AG04449 (cell line): ENCODE measurements around the gene BRPF3.

Source experiments
- CTCF ChIA-PET: fragments of 350-600 bp; formaldehyde crosslinking; extraction: SDS; loops from one replicate; lab custom pipeline; 2021; ENCODE audit warnings: antibody characterized with exemption; lab: Yijun Ruan, JAX
- POLR2A ChIA-PET: fragments of 400-600, 350-600 bp; formaldehyde crosslinking; extraction: SDS; loops from one replicate; lab custom pipeline; 2020; ENCODE audit warnings: antibody characterized with exemption, inconsistent platforms; lab: Yijun Ruan, JAX
- DNase-seq: peaks from one replicate; pipeline ENCODE4 v3.0.0-alpha.2; 2010; ENCODE audit warnings: low read depth, low spot score
- H3K4me3 ChIP-seq: 2 replicates; pipeline ENCODE4 v1.5.1; 2011; ENCODE audit warnings: low read depth, mild to moderate bottlenecking, control low read depth, low read length
- CTCF ChIP-seq: IDR thresholded peaks from one replicate; pipeline ENCODE4 v1.5.1; 2011; ENCODE audit warnings: mild to moderate bottlenecking, moderate library complexity, low read length, control low read depth, inconsistent platforms; ENCODE audit not compliant: insufficient read depth; ENCODE audit errors: missing control alignments

BRPF3 gene

GRCh38 chr6:36266913-36267644, 70.5 kb downstream of the BRPF3 start:
- TF ChIP-seq CTCF = no peak
- CTCF ChIA-PET = interaction anchor here (1.5 kb wide), 1 partner anchor 36 kb away, joined by 3 read pairs; no protein-coding TSS in a partner anchor
- POLR2A ChIA-PET = no interaction called here

GRCh38 chr6:36267731-36268477, 71.4 kb downstream of the BRPF3 start:
- no peak for DNase-seq
- no peak overlapping the region for H3K4me3 ChIP-seq
- ChIA-PET POLR2A (no interaction called here), CTCF (interaction anchor here (1.3 to 1.5 kb wide), 3 partner anchors 33 to 93 kb away, joined by 3 to 4 read pairs (median 4); no protein-coding TSS in a partner anchor)
- TF ChIP-seq CTCF = no peak

More at GRCh38 chr6:36266913-36267644, 70.5 kb downstream of the BRPF3 start:
- DNase-seq = no peak
- H3K4me3 ChIP-seq = no peak overlapping the region

- no peak for DNase-seq
- H3K4me3 ChIP-seq = no peak overlapping the region
- no peak for TF ChIP-seq CTCF
- ChIA-PET CTCF (interaction anchor here (1.3 to 1.4 kb wide), 2 partner anchors 32 to 92 kb away, joined by 4 read pairs; no protein-coding TSS in a partner anchor), POLR2A (no interaction called here)
Observed at GRCh38 chr6:36268478-36269275, 72.1 kb downstream of the BRPF3 start.

GRCh38 chr6:36269834-36270705, 73.5 kb downstream of the BRPF3 start, which contains the start of gene PNPLA1:
TSS of gene PNPLA1 (plus strand) at chr6:36270060. CDS start at chr6:36270460, 400 bp downstream.
- no peak for DNase-seq
- CTCF ChIA-PET = interaction anchor here (2.4 kb wide), 1 partner anchor 33 kb away, joined by 9 read pairs; no protein-coding TSS in a partner anchor

More at GRCh38 chr6:36269834-36270705, 73.5 kb downstream of the BRPF3 start, which contains the start of gene PNPLA1:
- POLR2A ChIA-PET = no interaction called here
- TF ChIP-seq CTCF = no peak
- no peak within 1 kb of the TSS for H3K4me3 ChIP-seq
